ENCODE data around the gene PDE4B. TPM values are rescaled to one million over a fixed set of nuclear protein-coding genes. Genes with fewer than 3 reads are reported as not detected.
"Not testable (repeated sequence)": the region's sequence is repeated elsewhere in the genome, so short reads cannot be mapped to it uniquely, and the experiment has no call there.

Gene PDE4B
- total RNA-seq, 1 donor = 2.3 TPM

DNA sequence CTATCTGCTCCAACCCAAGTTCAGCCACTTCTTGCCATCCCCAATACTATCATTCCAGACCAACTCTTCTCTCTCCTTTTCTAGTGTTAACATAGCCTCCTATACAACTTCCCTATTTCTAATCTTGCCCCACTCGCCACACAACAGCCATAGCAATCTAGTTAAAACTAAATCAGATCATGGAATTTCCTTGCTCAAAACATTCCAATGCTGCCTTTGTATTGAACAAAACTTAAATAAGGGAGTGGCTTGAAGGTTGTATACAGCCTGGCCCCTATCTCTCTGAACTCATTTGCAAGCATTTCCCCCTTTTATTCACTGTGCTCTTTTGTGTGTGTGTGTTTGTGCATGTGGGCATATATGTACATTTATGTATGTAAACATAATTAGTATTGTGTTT, 623.2 kb downstream of the PDE4B start:
- DNase-seq (ENCODE audit: low read depth) = no peak
- TF ChIP-seq, protein P1, sequence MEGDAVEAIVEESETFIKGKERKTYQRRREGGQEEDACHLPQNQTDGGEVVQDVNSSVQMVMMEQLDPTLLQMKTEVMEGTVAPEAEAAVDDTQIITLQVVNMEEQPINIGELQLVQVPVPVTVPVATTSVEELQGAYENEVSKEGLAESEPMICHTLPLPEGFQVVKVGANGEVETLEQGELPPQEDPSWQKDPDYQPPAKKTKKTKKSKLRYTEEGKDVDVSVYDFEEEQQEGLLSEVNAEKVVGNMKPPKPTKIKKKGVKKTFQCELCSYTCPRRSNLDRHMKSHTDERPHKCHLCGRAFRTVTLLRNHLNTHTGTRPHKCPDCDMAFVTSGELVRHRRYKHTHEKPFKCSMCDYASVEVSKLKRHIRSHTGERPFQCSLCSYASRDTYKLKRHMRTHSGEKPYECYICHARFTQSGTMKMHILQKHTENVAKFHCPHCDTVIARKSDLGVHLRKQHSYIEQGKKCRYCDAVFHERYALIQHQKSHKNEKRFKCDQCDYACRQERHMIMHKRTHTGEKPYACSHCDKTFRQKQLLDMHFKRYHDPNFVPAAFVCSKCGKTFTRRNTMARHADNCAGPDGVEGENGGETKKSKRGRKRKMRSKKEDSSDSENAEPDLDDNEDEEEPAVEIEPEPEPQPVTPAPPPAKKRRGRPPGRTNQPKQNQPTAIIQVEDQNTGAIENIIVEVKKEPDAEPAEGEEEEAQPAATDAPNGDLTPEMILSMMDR (IDR thresholded peaks at IDR 0.05; ENCODE audit: insufficient read depth, low read length) = no peak
- no peak overlapping the region for H3K4me3 ChIP-seq (ENCODE audit: low read depth, low read length)

DNA sequence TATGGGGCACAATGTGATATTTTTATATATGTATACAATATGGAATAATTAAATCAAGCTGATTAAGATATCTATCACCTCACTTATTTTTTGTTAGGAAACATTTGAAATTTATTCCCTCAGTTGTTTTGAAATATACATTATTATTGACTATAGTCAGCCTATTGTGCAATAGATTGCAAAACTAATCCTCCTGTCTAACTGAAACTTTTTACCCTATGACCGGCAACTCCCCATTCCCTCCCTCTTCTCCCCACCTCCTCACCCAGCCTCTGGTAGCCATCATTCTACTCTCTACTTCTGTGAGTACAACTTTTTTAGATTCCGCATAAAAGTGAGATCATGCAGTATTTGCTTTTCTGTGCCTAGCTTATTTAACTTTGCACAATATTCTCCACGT, 623.6 kb downstream of the PDE4B start:
- H3K4me3 ChIP-seq (ENCODE audit: low read depth, low read length) = no peak overlapping the region
- TF ChIP-seq, protein P1 (IDR thresholded peaks at IDR 0.05; ENCODE audit: insufficient read depth, low read length) = no peak
- DNase-seq (ENCODE audit: low read depth) = no peak

DNA sequence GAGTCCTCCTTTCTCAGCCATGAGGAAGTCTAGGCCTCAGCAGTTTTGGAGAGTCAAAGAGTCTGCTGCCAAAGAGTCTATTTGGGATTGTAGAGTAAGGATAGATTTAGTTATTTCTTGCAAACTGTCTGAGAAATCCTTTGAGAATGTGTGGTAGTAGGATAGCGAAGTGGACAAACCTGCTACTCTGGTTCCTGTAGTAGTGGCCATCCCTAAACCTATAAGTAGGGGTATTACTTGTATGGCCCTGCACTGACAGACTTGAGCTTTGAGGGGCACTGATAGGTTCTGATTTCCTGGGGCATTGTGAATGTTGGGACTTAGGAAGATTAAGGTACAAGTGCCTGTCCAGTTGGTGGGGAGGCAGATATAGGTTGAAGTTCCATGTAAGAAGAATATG, 625.3 kb downstream of the PDE4B start:
- TF ChIP-seq, protein P1 (IDR thresholded peaks at IDR 0.05; ENCODE audit: insufficient read depth, low read length) = no peak
- H3K4me3 ChIP-seq (ENCODE audit: low read depth, low read length) = no peak overlapping the region
- no peak for DNase-seq (ENCODE audit: low read depth)

DNA sequence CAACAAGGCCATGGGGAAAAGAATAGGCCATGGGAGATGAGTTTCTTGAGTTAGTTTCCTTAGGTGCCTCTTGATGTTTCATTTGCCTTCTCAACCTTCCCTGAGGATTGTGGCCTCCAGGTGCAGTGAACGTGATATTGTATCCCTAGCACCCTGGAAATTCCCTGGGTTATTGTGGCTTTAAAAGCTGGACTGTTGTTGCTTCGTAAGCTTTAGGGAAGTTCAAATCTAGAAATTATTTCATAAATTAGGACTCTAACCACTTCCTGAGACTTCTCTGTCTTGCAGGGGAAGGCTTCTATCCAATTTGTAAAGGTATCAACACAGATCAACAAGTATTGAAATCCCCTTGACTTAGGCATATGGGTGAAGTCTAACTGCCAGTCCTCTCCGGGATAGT, 627.5 kb downstream of the PDE4B start:
- not testable (repeated sequence) for H3K4me3 ChIP-seq (ENCODE audit: low read depth, low read length); DNase-seq (ENCODE audit: low read depth)

DNA sequence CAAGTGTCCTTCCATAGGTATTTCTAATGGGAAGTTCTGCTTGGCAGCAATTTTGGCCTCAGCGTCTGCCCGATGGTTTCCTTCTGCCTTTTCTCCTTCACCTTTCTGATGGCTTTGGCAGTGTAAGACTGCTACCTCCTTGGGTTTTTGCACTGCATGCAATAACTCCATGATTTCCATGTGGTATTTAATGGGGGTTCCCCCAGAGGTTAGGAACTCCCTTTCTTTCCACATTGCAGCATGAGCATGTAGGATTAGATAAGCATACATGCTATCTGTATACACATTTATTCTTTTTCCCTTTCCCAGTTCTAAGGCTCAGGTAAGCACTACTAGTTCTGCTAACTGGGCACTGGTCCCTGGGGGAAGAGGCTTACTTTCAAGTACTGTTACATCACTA, 628.2 kb downstream of the PDE4B start:
- not testable (repeated sequence) for DNase-seq (ENCODE audit: low read depth); H3K4me3 ChIP-seq (ENCODE audit: low read depth, low read length)

DNA sequence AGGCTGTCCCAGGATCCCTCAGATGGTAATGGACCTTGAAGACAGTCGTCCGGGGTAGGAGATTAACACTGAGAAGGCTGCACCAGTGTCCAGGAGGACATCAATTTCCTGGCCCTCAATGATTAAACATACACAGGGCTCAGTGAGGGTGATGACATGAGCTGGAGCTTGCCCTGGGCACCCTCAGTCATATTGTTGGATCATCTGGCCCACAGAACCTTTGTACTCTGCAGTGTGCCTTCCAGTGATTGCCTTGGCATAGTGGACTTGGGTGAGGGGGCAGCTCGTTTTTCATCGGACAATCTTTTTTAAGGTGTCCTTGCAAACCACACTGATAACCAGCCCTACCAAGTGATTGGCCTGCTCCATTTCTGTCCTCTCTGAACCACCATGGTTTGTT, 630.1 kb downstream of the PDE4B start:
- no peak for DNase-seq (ENCODE audit: low read depth)
- TF ChIP-seq, protein P1 (IDR thresholded peaks at IDR 0.05; ENCODE audit: insufficient read depth, low read length) = no peak
- H3K4me3 ChIP-seq (ENCODE audit: low read depth, low read length) = no peak overlapping the region

Small RNA genes within 50 kb of the gene (small RNA-seq; reads per million reads assigned to genes)
- gene RN7SL854P = not detected
- gene RNU4-88P = not detected
